ENCODE measurements around the gene GLCE.

Gene GLCE

GRCh38 chr15:69159805-69160140 lies 662 bp upstream of the GLCE start:
- no peaks in the 10 kb centered on the region; the same call in 1 of the 2 replicates for H3K27me3 ChIP-seq (replicated peaks; ENCODE audit: control insufficient read depth, insufficient read depth, low read length)
- H3K4me3 ChIP-seq (replicated peaks; ENCODE audit: low read depth, low read length): peak overlapping the region; percentile 75
- no peak for TF ChIP-seq CTCF (IDR thresholded peaks at IDR 0.05; ENCODE audit: insufficient read depth, low read length, poor library complexity, severe bottlenecking)
- no peak for DNase-seq (ENCODE audit: extremely low read depth, insufficient read length)
- no peaks in the 10 kb centered on the region for H3K36me3 ChIP-seq (ENCODE audit: control insufficient read depth, insufficient read depth, low read length)

GRCh38 chr15:69161079-69161877 lies 843 bp downstream of the GLCE start:
- Histone ChIP-seq H3K4me3 (replicated peaks; ENCODE audit: low read depth, low read length) (peak overlapping the region; percentile 75), H3K27me3 (replicated peaks; ENCODE audit: control insufficient read depth, insufficient read depth, low read length) (no peaks in the 10 kb centered on the region; the same call in 1 of the 2 replicates), H3K36me3 (ENCODE audit: control insufficient read depth, insufficient read depth, low read length) (no peaks in the 10 kb centered on the region)
- peak; percentile 38 for TF ChIP-seq CTCF (IDR thresholded peaks at IDR 0.05; ENCODE audit: insufficient read depth, low read length, poor library complexity, severe bottlenecking)
- DNase-seq (ENCODE audit: extremely low read depth, insufficient read length): peak; percentile 15

- peak overlapping the region; percentile 75 for H3K4me3 ChIP-seq (replicated peaks; ENCODE audit: low read depth, low read length)
- no peak for DNase-seq (ENCODE audit: extremely low read depth, insufficient read length)
Measured at GRCh38 chr15:69161878-69162213, 1.4 kb downstream of the GLCE start.

GRCh38 chr15:69163141-69163669 lies 2.8 kb downstream of the GLCE start:
- no peak for TF ChIP-seq CTCF (IDR thresholded peaks at IDR 0.05; ENCODE audit: insufficient read depth, low read length, poor library complexity, severe bottlenecking)
- DNase-seq (ENCODE audit: extremely low read depth, insufficient read length): no peak
- H3K4me3 ChIP-seq (replicated peaks; ENCODE audit: low read depth, low read length): no peak overlapping the region
- no peaks in the 10 kb centered on the region; the same call in 1 of the 2 replicates for H3K27me3 ChIP-seq (replicated peaks; ENCODE audit: control insufficient read depth, insufficient read depth, low read length)
- H3K36me3 ChIP-seq (ENCODE audit: control insufficient read depth, insufficient read depth, low read length): no peaks in the 10 kb centered on the region

More at GRCh38 chr15:69161878-69162213, 1.4 kb downstream of the GLCE start:
- Histone ChIP-seq H3K27me3 (replicated peaks; ENCODE audit: control insufficient read depth, insufficient read depth, low read length) (no peaks in the 10 kb centered on the region; the same call in 1 of the 2 replicates), H3K36me3 (ENCODE audit: control insufficient read depth, insufficient read depth, low read length) (no peaks in the 10 kb centered on the region)
- TF ChIP-seq CTCF (IDR thresholded peaks at IDR 0.05; ENCODE audit: insufficient read depth, low read length, poor library complexity, severe bottlenecking): no peak

GRCh38 chr15:69164807-69165636 lies 4.6 kb downstream of the GLCE start:
- no peak for DNase-seq (ENCODE audit: extremely low read depth, insufficient read length)
- Histone ChIP-seq H3K4me3 (replicated peaks; ENCODE audit: low read depth, low read length) (no peak overlapping the region), H3K27me3 (replicated peaks; ENCODE audit: control insufficient read depth, insufficient read depth, low read length) (no peaks in the 10 kb centered on the region; the same call in 1 of the 2 replicates), H3K36me3 (ENCODE audit: control insufficient read depth, insufficient read depth, low read length) (no peaks in the 10 kb centered on the region)
- TF ChIP-seq CTCF (IDR thresholded peaks at IDR 0.05; ENCODE audit: insufficient read depth, low read length, poor library complexity, severe bottlenecking): no peak
